ENCODE data around the gene CHAD.
A peak's percentile ranks its signal among the peaks of the same experiment; 100 is the strongest.

CHAD gene

GRCh38 chr17:50440838-50441829 is 27.5 kb downstream of the CHAD start:
- TF ChIP-seq CTCF (conservative IDR thresholded peaks at IDR 0.05) = no peak
- H3K27ac ChIP-seq = peak overlapping the region; percentile 61

GRCh38 chr17:50440172-50440837 is 28.4 kb downstream of the CHAD start:
- H3K27ac ChIP-seq = peak overlapping the region; percentile 61
- TF ChIP-seq CTCF (conservative IDR thresholded peaks at IDR 0.05) = no peak

DNA sequence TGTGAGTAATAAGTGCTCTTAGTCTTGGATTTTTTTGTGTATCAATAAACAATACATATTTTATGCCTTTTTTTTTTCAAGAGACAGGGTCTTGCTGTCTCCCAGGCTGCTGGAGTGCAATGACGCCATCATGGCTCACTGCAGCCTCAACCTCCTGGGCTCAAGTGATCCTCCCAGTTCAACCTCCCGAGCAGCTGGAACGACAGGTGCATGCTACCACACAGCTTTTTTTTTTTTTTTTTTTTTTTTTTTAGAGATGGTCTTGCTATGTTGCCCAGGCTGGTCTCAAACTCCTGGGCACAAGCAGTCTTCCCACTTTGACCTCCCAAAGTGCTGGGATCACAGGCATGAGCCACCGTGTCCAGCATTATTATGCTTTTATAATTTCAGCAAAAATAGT is 29.7 kb downstream of the CHAD start:
- no peak overlapping the region for H3K27ac ChIP-seq
- no peak for TF ChIP-seq CTCF (conservative IDR thresholded peaks at IDR 0.05)

DNA sequence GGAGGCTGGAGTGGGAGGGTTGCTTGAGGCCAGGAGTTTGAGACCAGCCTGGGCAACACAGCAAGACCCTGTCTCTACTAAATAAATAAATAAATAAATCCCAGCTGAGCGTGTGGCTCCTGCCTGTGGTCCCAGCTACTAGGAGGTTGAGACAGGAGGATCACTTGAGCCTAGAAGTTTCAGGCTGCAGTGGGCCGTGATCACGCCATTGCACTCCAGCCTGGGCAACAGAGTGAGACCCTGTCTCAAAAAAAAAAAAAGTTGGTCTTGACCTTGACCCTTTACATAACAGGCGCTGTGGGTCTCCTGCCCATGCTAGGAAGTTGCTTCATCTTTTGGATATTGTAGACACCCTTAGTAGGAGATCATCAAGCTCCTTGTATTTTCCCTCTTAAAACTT is 31.3 kb downstream of the CHAD start:
- no peak overlapping the region for H3K27ac ChIP-seq
- TF ChIP-seq CTCF (conservative IDR thresholded peaks at IDR 0.05) = no peak

GRCh38 chr17:50432125-50432762 is 36.4 kb downstream of the CHAD start:
- no peak for TF ChIP-seq CTCF (conservative IDR thresholded peaks at IDR 0.05)
- no peak overlapping the region for H3K27ac ChIP-seq

DNA sequence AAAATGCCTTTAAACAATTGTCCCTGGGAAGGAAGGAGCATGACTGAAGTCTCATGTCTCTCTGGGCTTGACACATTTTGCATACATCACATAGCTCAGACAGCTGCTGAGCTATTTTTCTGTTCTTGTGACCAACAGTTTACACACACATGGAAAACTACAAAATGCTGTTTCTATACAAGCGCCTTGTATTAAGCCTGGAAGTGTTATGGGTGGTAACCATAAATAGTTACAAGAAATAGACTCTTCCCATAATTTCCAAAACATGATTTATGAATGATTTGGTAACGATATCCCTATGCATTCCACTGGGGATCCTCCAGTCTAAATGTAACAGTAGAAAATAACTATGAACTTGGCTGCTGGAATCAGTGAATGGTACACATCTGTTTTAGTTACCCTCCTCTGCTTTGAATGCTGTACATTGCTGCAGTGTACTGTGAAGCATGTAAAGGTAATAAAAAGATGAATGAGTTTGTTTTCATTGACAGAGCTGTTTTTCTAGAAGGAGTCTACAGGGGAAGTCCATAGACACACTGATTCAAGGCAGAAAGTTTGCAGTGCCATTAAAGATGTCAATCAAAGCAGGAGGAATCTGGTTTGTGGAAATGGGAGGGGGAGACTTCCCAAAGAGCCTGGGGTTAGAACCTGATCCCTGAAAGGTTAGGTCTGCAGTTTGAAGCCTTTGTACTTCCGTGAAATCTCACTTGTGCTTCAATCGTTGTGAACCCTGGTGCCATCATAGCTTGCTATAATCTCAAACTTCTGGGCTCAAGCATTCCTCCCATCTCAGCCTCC is 37.7 kb downstream of the CHAD start:
- no peak overlapping the region for H3K27ac ChIP-seq
- TF ChIP-seq CTCF (conservative IDR thresholded peaks at IDR 0.05) = no peak
